WI38 (cell line): ENCODE results near the gene ATP5F1C.

Source experiments
- H3K4me3 ChIP-seq: 2 replicates; pipeline ENCODE4 v1.5.1; 2011; ENCODE audit warnings: low read depth, mild to moderate bottlenecking, control low read depth, low read length
- TF ChIP-seq, protein P1 (sequence below): IDR thresholded peaks from 2 replicates; pipeline ENCODE4 v1.5.1; 2012; ENCODE audit warnings: low read depth, mild to moderate bottlenecking, control low read depth, low read length

The ATP5F1C gene

GRCh38 chr10:7829289-7829834 is 41.4 kb downstream of the ATP5F1C start:
- TF ChIP-seq, protein P1, sequence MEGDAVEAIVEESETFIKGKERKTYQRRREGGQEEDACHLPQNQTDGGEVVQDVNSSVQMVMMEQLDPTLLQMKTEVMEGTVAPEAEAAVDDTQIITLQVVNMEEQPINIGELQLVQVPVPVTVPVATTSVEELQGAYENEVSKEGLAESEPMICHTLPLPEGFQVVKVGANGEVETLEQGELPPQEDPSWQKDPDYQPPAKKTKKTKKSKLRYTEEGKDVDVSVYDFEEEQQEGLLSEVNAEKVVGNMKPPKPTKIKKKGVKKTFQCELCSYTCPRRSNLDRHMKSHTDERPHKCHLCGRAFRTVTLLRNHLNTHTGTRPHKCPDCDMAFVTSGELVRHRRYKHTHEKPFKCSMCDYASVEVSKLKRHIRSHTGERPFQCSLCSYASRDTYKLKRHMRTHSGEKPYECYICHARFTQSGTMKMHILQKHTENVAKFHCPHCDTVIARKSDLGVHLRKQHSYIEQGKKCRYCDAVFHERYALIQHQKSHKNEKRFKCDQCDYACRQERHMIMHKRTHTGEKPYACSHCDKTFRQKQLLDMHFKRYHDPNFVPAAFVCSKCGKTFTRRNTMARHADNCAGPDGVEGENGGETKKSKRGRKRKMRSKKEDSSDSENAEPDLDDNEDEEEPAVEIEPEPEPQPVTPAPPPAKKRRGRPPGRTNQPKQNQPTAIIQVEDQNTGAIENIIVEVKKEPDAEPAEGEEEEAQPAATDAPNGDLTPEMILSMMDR, result no peak
- H3K4me3 ChIP-seq, result no peak overlapping the region

DNA sequence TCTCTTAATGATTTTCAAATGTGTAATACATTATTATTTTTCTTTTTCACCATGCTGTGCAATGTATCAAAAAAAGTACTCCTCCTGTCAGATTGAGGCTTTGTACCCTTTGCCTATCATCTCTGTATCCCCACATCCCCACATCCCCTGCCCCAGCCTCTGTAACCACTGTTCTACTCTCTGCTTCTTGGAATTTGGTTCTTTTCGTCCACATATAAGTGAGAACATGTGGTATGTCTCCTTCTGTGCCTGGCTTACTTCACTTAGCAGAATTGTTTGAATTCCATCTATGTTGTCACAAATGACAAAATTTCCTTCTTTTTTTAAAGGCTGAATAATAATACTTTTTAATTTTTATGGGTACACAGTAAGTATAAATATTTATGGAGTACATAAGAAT is 44.1 kb downstream of the ATP5F1C start:
- TF ChIP-seq, protein P1, result no peak
- H3K4me3 ChIP-seq, result no peak overlapping the region

GRCh38 chr10:7833210-7833609 is 45.2 kb downstream of the ATP5F1C start:
- TF ChIP-seq, protein P1, result no peak
- H3K4me3 ChIP-seq, result no peak overlapping the region

GRCh38 chr10:7834262-7834661 is 46.3 kb downstream of the ATP5F1C start:
- TF ChIP-seq, protein P1, result no peak
- H3K4me3 ChIP-seq, result no peak overlapping the region

DNA sequence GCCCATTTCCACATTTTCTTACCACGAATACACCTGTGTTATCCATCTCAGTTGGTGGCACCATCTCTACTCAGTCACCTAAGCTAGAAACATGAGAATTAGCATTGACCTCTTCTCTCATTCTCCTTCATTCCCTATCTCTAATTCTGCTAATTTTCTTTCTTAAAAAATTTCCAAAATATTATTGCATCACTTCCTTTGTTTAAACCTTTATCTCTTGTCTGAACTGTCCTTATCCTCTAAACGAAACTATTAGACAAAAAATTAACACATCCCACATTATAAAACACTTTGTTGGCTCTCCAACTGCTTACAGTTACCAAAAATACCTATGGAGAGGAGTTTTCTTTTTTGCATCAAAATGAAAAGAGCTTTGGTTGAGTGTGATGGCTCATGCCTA is 48.6 kb downstream of the ATP5F1C start:
- no peak overlapping the region for H3K4me3 ChIP-seq
- TF ChIP-seq, protein P1, result no peak

DNA sequence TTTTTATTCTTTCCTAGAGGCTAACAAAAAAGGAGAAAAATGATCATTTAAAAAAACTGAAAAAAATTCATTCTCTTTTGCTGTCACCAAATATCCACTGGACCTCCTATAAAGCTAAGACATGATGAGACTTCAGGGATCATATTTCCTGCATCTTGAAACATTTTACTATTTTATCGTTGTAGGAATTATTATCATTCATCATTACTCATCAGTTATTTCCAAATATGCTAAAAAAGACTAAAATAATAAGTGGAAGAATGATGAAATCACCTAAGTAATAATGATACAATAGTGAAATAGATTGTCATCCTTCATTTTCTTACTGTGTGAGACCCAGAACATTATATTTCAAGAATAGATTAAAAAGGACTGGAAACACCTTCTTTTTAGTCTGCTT is 58.6 kb downstream of the ATP5F1C start:
- TF ChIP-seq, protein P1, result no peak
- no peak overlapping the region for H3K4me3 ChIP-seq

GRCh38 chr10:7853226-7853842 is 65.4 kb downstream of the ATP5F1C start:
- TF ChIP-seq, protein P1, result no peak
- H3K4me3 ChIP-seq, result no peak overlapping the region
